ENCODE measurements around the gene PRPSAP1.
"Not testable (repeated sequence)": the region's sequence is repeated elsewhere in the genome, so short reads cannot be mapped to it uniquely, and the experiment has no call there.

The PRPSAP1 gene

DNA sequence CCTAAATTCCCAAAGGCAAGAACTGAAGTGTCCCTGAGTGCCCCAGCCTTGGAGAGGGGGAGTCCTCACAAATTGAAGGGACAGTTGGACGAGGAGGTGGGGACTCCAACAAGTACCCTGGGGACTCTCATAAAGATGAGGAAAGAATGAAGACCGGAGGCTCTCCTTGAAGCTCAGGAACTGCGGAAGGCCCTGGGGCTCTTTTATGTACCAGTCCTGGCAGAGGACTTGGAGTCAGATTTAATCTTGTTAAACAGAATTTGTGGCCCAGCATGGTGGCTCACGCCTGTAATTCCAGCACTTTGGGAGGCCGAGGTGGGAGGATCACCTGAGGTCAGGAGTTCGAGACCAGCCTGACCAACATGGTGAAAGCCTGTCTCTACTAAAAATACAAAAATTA lies 6.1 kb upstream of the PRPSAP1 start:
- DNase-seq, result not testable (repeated sequence)

GRCh38 chr17:76359375-76359774 lies 5.7 kb upstream of the PRPSAP1 start:
- no peak for DNase-seq

- DNase-seq, result no peak
Observed at GRCh38 chr17:76357597-76358158, 4.0 kb upstream of the PRPSAP1 start.

- DNase-seq, result no peak
Observed at GRCh38 chr17:76356803-76357456, 3.2 kb upstream of the PRPSAP1 start.

GRCh38 chr17:76354747-76355310 lies 1.1 kb upstream of the PRPSAP1 start:
- peak; percentile 46 to 52 for DNase-seq

GRCh38 chr17:76354317-76354729 lies 607 bp upstream of the PRPSAP1 start:
- DNase-seq, result no peak

GRCh38 chr17:76353004-76353598 lies 615 bp downstream of the PRPSAP1 start:
- no peak for DNase-seq

DNA sequence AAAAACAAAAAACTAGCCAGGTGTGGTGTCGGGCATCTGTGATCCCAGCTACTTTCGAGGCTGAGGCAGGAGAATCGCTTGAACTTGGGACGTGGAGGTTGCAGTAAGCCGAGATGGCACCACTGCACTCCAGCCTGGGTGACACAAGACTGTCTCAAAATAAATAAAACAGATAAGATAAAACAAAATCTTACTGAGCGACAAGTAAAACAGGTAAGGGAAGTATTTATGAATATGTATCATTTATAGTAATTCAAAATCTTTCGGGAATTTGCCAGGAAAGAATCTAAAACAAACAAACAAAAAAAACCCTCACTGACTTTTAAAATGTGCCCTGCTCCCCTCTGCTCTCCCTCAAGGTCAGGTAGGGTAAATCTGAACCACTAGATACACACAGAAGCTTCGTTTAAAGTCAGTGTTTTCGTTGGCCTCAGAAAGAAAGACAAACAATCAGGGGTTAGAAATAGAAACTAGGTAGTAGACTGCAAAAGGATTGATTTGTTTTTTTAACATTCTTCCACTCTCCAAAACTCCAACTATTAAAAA lies 2.1 kb downstream of the PRPSAP1 start:
- no peak for DNase-seq

DNA sequence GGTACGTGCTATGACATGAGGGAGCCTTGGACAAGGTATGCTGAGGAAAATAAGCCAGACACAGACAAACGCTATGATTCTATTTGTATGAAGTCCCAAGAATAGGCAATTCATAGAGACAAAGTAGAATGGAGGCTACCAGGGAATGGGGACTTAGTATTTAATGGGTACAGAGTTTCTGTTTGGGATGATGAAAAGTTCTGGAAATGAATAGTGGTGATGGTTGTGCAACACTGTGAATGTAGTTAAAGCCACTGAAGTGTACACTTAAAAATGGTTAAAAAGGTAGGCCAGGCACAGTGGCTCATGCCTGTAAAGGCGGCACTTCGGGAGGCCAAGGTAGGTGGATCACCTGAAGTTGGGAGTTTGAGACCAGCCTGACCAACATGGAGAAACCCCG lies 3.3 kb downstream of the PRPSAP1 start:
- DNase-seq, result no peak

- not testable (repeated sequence) for DNase-seq
Observed at GRCh38 chr17:76346936-76347335, 6.8 kb downstream of the PRPSAP1 start.

DNA sequence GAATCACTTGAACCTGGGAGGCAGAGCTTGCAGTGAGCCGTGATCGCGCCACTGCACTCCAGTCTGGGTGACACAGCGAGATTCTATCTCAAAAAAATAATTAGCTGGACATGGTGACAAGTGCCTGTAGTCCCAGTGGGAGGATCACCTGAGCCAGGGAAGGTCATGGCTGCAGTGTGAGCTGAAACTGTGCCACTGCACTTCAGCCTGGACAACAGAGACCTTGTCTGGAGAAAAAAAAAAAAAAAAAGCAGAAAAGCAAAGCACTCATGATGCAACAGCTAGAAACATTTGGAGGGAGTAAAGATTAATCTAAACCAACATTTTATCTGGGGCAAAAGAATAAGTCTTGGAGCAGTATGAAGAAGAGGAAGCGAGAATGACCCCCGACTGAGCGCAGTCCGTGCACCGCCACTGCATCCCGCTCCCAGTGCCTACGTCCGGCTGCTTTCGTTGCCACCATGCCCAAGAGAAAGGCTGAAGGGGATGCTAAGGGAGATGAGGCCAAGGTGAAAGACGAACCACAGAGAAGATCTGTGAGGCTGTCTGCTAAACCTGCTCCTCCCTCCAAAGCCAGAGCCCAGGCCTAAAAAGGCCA lies 8.2 kb downstream of the PRPSAP1 start:
- DNase-seq, result no peak

DNA sequence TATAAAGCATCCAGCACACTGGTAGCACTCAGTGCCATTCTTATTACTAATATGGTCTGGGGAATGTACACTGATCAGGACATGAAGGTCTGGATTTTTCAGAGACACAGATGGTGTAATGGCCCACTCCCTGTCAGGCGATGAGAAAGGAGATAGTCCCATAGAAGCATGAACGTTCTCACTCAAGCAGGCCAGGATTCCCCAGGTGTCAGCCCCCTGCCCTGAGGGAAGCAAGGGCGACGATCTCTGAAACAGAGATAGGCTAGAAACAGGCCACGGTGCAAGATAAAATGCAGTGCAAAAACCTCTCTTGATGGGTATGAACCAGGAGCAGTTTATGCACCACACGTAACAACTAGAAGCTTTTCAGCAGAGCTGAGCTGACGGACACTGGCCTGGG lies 10.6 kb downstream of the PRPSAP1 start:
- no peak for DNase-seq

GRCh38 chr17:76341301-76341700 lies 12.4 kb downstream of the PRPSAP1 start:
- DNase-seq, result no peak

DNA sequence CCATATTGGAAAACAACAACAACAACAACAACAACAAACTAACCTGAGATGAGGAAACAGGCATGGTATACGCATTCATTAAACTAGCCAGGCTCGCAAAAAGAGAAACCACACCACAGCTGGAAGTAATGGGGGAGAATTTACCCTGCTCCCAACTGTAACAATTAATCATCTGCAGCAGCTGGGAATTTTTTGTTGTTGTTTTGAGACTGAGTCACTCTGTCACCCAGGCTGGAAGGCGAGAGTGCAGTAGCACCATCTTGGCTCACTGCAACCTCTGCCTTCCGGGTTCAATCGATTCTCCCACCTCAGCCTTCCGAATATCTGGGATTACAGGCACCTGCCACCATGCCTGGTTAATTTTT lies 16.3 kb downstream of the PRPSAP1 start:
- no peak for DNase-seq

- no peak for DNase-seq
Observed at GRCh38 chr17:76336756-76337412, 16.8 kb downstream of the PRPSAP1 start.

DNA sequence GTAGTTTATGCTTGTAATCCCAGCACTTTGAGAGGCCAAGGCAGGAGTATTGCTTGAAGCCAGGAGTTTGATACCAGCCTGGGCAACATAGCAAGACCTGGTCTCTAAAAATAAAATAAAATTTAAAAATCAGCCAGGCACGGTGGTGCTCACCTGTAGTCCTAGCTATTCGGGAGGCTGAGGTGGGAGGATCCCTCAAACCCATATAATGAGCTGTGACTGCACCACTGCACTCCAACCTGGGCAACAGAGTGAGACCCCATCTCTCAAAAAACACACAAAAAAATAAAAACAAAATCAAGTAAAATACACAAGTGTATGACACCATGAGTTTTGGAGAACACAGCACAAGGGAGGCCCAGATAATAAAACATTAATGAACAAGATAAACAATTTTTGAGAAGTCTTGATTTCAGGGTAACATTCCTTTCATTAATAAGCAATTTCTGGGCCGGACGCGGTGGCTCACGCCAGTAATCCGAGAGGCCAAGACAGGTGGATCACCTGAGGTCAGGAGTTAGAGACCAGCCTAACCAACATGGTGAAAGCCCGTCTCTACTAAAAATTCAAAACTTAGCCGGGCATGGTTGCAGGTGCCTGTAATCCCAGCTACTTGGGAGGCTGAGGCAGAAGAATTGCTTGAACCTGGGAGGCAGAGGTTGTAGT lies 17.9 kb downstream of the PRPSAP1 start:
- DNase-seq, result no peak

DNA sequence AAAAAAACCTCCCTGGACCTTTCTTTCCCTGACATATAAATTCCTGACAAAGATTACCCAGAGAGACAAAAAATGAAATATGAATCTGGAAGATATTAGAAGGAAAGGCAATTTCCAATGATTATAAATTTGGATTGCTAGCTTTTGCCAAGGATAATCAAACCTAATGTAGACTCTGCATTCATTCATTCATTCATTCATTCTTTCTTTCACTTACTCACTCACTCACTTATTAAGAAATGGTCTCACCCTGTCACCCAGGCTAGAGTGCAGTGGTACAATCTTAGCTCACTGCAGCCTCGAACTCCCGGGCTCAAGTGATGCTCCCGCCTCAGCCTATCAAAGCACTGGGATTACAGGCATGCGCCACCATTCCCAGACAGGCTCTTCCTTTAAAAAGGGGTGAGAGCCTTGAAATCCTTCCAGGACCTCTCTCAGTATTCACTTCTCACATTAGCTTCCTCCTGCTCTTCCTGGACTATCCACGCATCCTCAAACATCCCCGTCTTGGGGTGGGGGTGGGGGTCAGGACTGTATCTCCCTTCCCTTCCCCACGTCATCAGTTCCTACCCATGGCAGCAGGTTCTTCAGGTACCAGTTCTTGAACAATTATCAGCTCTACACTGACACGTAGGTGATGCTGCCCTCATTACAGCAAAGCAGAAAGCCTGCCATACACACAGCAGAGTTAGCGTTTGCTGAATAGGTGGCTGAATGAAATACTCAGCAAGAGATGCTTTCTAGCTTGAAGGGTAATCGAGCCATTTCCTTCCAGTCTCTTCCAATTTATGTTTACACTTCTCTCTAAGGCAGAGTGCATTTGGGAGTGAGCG lies 19.8 kb downstream of the PRPSAP1 start:
- no peak for DNase-seq

DNA sequence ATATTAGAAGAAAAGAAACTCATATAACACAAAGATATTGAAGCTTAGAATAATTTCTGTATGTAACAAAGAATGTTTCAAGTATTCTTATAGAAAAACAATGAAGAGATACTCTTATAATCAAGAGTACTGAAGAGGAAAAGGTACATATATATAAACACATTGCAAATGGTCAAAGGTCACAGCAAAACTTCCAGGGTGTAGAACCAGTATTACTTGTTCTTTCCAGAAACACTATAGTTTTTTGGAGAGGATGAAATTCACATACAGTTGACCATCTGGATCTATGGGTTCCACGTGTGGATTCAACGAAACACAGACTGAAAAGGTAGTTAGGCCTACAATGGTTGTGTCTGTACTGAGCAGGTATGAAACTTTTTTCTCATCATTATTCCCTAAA lies 22.6 kb downstream of the PRPSAP1 start:
- DNase-seq, result no peak

DNA sequence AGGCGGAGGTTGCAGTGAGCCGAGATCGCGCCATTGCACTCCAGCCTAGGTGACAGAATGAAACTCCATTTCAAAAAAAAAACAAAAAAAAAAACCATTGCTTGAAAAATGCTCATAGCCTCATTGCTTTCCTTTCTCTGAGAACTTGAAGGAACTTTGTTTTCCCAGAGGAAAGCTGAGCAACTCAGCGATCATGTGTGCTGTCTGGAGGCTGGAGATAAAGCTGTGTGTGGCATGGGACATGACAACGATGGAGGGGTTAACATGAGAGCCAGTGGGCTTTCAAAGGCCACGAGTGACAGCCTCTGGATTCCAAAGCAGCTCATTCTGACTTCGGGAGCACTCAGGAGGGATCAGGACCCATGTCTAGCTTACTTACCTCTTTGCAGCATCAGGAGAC lies 24.1 kb downstream of the PRPSAP1 start:
- no peak for DNase-seq

DNA sequence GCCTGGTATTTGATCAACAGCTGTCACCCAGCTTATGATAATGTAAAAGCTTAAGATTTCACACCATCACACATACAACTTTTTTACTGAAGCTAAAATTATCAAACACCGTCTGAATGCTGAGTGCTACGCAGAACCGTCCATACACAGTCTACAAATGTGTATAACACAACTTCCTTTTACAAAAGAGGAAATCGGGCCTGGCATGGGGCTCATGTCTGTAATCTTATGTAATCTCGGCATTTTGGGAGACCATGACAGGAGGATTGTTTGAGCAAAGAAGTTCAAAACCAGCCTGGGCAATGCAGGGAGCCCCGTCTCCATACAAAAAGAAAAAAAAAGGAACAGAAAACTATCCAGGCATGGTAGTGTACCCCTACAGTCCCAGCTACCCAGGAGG lies 26.0 kb downstream of the PRPSAP1 start:
- peak; percentile 49 to 57 for DNase-seq

DNA sequence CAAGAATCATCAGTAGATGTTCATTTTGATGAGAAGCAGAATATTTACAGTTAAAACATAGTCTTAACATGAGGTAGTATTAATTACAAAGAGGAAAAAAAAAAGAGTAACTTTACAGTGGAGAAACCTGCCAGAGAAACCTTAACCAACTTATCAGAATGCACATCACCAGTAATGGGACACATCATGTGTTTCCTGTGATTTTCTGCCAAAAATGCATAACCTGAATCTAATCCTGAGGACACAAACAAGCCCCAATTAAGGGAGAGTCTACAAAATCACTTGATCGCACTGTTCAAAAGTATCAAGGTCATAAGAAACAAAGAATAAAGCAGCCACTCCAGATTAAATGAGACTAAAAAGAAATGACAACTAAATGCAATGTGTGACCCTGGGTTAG lies 27.4 kb downstream of the PRPSAP1 start:
- DNase-seq, result no peak

DNA sequence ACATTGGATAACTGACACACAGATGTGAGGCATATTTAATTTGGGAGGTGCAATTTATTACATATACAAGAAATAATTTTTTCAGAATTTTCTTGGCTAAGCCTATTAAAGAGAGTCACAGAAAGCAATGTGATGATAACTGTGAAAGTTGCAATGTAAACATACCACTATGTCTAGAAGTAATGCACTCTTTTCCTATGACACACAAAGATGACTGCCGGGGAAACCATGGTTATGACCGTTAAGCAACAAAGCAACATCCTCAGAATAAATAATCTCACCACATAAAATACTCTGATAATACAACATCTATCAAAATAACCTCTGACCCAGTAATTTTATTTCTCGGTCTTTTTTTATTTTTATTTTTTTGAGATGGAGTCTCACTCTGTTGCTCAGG lies 35.1 kb downstream of the PRPSAP1 start:
- DNase-seq, result no peak
